Kidney epithelial cell (primary cell): ENCODE data around the gene DTNB. TPM values are rescaled to one million over a fixed set of nuclear protein-coding genes. Genes with fewer than 3 reads are reported as not detected.
A peak's percentile ranks its signal among the peaks of the same experiment; 100 is the strongest.
"Not testable (repeated sequence)": the region's sequence is repeated elsewhere in the genome, so short reads cannot be mapped to it uniquely, and the experiment has no call there.

Experiments
- DNase-seq: peaks from one replicate; pipeline ENCODE4 v3.0.0-alpha.2; 2010; ENCODE audit warnings: low read depth
- H3K27me3 ChIP-seq: 2 replicates; pipeline ENCODE4 v1.6.0; 2011; ENCODE audit warnings: low read length; ENCODE audit not compliant: control insufficient read depth, insufficient read depth
- H3K36me3 ChIP-seq: 2 replicates; pipeline ENCODE4 v1.5.1; 2011; ENCODE audit warnings: low read length; ENCODE audit not compliant: control insufficient read depth, insufficient read depth
- H3K4me3 ChIP-seq: 2 replicates; pipeline ENCODE4 v1.5.1; 2011; ENCODE audit warnings: low read depth, mild to moderate bottlenecking, control low read depth, low read length
- total RNA-seq: library from RNA; depleted of rRNA; stranded (reverse); fragments of >200 nt; gene quantifications from 2 replicates; pipeline ENCODE4 v1.2.3, GENCODE V29; 2015
- TF ChIP-seq, protein P1 (sequence below): IDR thresholded peaks from 2 replicates; pipeline ENCODE4 v1.5.1; 2011; ENCODE audit warnings: mild to moderate bottlenecking, moderate library complexity, low read length, control low read depth, inconsistent platforms; ENCODE audit not compliant: insufficient read depth, poor library complexity, severe bottlenecking

The DTNB gene
- total RNA-seq, 1 donor from 2014 or later = 16.9 TPM

DNA sequence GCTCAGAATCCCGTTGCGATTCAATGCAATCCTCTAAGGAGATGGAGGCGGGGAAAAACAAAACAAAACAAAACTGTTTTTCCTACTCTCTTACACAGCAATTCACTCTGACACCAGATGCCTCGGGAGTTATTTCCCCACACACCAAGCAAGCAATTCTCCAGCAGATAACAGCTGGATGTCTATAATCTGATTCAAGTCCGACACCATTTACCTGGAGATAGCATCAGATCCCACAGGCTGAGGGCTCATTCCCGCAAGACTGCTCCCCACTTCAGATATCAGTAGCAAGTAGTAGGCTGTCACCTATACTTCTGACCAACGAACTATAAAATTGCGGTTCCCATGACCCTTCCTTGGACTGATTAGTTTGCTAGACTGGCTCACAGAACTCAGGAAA, 58.7 kb downstream of the DTNB start:
- H3K4me3 ChIP-seq = no peak overlapping the region
- TF ChIP-seq, protein P1, sequence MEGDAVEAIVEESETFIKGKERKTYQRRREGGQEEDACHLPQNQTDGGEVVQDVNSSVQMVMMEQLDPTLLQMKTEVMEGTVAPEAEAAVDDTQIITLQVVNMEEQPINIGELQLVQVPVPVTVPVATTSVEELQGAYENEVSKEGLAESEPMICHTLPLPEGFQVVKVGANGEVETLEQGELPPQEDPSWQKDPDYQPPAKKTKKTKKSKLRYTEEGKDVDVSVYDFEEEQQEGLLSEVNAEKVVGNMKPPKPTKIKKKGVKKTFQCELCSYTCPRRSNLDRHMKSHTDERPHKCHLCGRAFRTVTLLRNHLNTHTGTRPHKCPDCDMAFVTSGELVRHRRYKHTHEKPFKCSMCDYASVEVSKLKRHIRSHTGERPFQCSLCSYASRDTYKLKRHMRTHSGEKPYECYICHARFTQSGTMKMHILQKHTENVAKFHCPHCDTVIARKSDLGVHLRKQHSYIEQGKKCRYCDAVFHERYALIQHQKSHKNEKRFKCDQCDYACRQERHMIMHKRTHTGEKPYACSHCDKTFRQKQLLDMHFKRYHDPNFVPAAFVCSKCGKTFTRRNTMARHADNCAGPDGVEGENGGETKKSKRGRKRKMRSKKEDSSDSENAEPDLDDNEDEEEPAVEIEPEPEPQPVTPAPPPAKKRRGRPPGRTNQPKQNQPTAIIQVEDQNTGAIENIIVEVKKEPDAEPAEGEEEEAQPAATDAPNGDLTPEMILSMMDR = no peak
- no peaks in the 10 kb centered on the region for H3K36me3 ChIP-seq
- no peak for DNase-seq
- no peaks in the 10 kb centered on the region for H3K27me3 ChIP-seq

DNA sequence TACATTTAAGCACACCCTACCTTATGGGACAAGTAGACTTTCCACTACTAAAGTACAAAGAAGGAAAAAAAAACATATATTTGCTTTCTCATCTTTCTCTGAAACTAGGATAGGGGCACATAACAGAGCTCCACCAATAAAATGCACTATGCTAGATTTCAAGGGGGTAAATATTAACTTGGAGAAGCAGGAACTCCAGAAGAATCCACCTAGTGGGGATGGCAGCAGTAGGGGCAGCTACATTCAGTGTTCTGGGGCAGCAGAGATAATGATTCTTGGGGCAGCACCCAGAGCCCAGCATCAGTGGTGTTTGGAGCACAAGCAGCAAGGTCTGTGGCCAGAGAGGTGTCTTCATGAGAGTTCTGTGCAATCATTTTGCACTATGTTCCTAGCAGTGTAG, 64.7 kb downstream of the DTNB start:
- no peaks in the 10 kb centered on the region for H3K36me3 ChIP-seq

DNA sequence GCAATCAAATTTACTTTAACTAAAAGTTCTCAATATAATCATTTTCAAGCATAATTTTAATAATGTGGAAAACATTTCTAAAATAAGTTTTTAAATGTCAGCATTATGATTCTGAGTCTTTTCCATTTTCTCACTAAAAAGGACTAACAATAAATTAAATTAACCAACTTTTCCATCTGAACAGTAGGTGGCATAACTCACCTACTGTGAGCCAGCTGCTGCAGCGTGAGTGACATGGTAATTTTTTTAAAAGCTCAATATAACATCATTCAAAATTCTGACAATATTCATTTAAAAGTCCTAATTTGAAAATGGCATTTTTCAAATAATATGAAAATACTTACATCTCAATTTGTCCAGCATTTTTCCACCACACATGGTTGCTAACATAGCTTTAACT, 66.5 kb downstream of the DTNB start:
- H3K36me3 ChIP-seq = no peaks in the 10 kb centered on the region
- DNase-seq = no peak
- TF ChIP-seq, protein P1 = peak; percentile 53
- H3K4me3 ChIP-seq = no peak overlapping the region
- H3K27me3 ChIP-seq = no peaks in the 10 kb centered on the region

More for the DNA sequence above, 64.7 kb downstream of the DTNB start:
- DNase-seq = no peak
- TF ChIP-seq, protein P1 = no peak
- no peak overlapping the region for H3K4me3 ChIP-seq
- no peaks in the 10 kb centered on the region for H3K27me3 ChIP-seq

DNA sequence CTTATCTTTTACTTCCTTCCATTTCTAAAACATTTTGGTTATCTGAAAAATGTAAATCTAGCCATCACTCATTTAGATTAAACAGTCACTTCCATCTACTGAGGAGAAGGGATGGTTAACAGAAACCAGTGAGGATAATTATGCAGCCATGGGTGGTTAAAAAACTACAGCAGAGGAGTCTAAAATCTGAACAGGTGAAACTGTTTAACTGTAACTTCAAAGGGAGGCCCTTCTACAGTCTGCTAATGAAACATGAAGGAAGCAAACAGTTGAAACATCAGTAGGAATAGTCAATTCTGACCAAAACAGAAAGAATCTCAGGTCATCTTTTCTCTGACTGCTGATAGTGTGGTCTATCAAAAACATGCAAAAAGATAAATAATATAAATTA, 71.0 kb downstream of the DTNB start:
- H3K27me3 ChIP-seq = no peaks in the 10 kb centered on the region
- H3K4me3 ChIP-seq = no peak overlapping the region
- DNase-seq = no peak
- H3K36me3 ChIP-seq = no peaks in the 10 kb centered on the region
- TF ChIP-seq, protein P1 = no peak

DNA sequence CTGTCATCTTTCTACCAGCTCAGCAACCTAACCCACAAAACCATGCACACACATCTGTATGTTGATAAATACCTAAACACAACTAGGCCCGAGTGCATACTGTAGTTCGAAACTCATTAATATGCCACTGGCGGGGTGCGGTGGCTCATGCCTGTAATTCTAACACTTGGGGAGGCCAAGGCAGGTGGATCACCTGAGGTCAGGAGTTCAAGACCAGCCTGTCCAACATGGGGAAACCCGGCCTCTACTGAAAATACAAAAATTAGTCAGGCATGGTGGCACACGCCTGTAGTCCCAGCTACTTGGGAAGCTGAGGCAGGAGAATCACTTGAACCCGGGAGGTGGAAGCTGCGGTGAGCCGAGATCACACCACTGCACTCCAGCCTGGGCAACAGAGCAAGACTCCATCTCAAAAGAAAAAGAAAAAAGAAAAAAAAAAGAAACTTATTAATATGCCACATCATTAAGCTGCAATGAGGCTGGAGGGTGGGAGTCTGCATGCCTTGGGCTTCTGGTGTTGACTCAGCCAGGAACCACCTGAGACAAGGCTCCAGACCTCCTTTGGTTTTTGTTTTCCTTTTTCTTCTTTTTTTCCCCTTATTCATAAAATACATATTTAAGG, 71.6 kb downstream of the DTNB start:
- not testable (repeated sequence) for DNase-seq, H3K36me3 ChIP-seq, H3K4me3 ChIP-seq, H3K27me3 ChIP-seq

DNA sequence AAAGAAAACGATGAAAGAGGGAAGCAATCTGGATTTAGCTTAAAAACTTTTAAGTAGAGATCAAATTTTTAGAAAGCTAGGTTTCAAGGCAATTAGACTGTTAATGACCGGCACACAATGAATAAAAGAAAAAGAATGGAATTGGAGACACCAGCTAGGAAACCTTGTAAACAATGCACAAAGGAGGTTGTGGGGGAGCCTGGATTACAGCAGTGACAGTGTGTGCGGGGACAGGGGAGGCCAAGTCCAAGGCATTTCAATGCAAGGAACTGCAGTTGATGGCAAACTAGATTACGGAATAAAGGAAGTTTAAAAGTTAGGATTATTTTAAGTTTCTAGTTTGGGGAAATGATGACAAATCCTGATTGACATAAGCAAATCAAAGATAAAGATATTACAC, 74.5 kb downstream of the DTNB start:
- TF ChIP-seq, protein P1 = no peak
- Histone ChIP-seq H3K27me3 (no peaks in the 10 kb centered on the region), H3K4me3 (no peak overlapping the region), H3K36me3 (no peaks in the 10 kb centered on the region)
- DNase-seq = no peak
